HepG2 (cell line): Measurements from ENCODE around the gene KDM1B.

Experiments used
- ATRX ChIP-seq: sonication (generic); formaldehyde crosslinking; IDR thresholded peaks from 2 replicates; pipeline ENCODE4 v1.4.0; 2020; ENCODE audit warnings: missing genetic modification reagents, borderline replicate concordance
- YY1 ChIP-seq: IDR thresholded peaks from 2 replicates; pipeline ENCODE4 v1.6.1; 2011; ENCODE audit warnings: low read length, low read depth, moderate library complexity, mild to moderate bottlenecking; ENCODE audit not compliant: insufficient read depth, insufficient replicate concordance
- ZNF143 ChIP-seq: sonication (generic); formaldehyde crosslinking; IDR thresholded peaks from 2 replicates; pipeline ENCODE4 v1.4.0; 2020; ENCODE audit warnings: missing genetic modification reagents
- ZNF672 ChIP-seq: sonication (generic); formaldehyde crosslinking; IDR thresholded peaks from 2 replicates; pipeline ENCODE4 v1.8.1; 2022; ENCODE audit warnings: missing genetic modification reagents
- ZNF747 ChIP-seq: sonication (generic); formaldehyde crosslinking; IDR thresholded peaks from 2 replicates; pipeline ENCODE4 v1.8.1; 2023; ENCODE audit warnings: missing genetic modification reagents, mild to moderate bottlenecking, borderline replicate concordance

DNA sequence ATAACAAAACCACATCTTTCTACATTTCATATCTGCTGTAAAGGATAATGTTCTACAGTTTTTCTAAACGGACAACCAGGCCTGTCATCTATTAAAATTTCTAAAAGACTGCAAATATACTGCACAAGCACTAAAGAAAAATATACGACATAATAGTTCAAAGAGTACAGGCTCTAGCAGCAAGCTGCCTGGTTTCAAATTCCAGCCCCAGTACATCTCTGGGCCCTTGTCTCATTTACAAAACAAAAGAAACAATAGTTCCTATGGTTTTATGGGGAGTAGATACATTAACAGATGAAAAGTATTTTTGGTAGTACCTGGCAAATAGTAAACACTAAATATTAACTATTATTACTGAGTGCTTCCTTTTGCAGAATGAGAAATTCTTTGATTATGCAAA is 85.0 kb downstream of the KDM1B start:
- TF ChIP-seq ZNF672: no peak
- TF ChIP-seq ZNF747 (CRISPR knock-in tag): no peak
- no peak for TF ChIP-seq ATRX (CRISPR knock-in tag)
- no peak for TF ChIP-seq ZNF143
- no peak for TF ChIP-seq YY1
